ENCODE measurements around the gene FLRT2.

Gene FLRT2

DNA sequence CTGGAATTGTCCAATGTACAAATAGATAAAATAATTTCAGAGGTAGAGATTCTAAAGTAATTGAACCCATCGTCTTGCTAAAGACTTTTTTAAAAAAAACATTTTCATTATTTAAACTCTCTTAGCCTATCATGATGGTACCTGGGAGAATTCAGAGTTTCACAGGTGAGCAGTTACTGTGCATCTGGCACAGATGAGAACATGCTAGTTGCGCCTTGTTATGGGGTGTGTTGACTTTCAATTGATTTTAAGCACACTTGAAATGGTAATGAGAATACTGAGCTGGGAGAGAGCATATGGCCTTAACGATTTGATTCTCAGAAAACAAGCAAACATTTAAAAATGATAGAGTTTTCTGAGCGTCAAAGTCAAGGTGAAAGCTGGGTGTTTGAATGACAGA is 66.6 kb downstream of the FLRT2 start:
- no peak for DNase-seq (ENCODE audit: low read depth)

DNA sequence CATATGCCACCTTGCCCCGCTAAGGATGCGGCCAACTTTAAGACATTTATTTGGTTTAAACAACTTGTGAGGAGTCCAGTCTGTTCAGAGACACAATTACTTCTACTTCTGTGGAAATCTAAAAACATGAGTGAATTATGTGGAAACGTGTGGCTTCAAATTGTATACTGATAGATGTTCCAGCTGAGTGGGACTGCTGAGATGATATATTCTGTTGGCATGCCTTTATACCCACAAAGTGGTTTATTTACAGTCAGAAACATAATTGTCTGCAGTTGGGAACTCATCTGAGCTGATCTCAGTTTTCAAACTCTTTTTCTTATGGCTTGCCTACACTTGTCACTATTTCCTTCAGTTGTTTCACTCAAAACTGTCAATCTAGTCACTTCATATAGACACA is 67.8 kb downstream of the FLRT2 start:
- no peak for DNase-seq (ENCODE audit: low read depth)

DNA sequence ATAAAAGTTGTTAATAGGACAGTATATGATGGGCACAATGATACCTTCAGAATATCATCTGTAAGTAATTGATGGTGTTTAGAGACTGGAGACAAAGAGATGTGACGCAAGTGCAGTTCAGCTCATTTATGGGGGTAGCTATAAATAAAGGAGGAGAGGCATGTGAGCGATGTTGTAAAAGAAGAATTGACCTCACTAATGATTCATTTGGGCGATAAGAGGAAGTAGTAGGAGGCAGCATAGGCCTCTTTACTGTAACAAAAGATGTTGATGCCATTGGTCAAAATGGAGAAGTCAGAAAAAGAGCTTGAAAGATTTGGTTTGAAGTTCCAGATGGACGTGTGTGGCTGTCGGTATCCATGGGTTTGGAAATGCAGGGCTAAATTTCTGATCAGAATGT is 70.0 kb downstream of the FLRT2 start:
- DNase-seq (ENCODE audit: low read depth) = no peak

- no peak for DNase-seq (ENCODE audit: low read depth)
Observed at GRCh38 chr14:85601246-85601645, 71.3 kb downstream of the FLRT2 start.

- no peak for DNase-seq (ENCODE audit: low read depth)
Observed at GRCh38 chr14:85601690-85602089, 71.7 kb downstream of the FLRT2 start.

GRCh38 chr14:85602345-85602744 is 72.4 kb downstream of the FLRT2 start:
- DNase-seq (ENCODE audit: low read depth) = no peak

DNA sequence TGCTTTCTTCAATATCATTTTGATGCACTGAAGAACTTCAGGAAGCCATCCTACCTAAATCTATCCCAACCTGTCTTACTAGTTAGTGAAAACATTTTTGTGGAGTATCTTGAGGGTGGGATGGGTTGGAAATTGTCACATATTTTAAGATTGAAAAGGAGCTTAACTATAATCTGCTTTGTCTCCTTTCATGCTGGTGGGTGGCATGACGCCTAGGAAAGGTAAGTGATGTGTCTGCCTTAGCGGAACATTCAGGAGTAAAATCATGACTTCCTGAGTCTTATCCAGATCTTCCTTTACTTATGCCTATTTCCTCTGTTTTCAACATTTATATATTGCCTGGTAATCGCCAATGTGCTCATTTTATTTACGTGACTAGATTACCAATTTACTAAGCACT is 74.1 kb downstream of the FLRT2 start:
- no peak for DNase-seq (ENCODE audit: low read depth)

- no peak for DNase-seq (ENCODE audit: low read depth)
Observed at GRCh38 chr14:85604714-85605113, 74.8 kb downstream of the FLRT2 start.

GRCh38 chr14:85607651-85608081 is 77.7 kb downstream of the FLRT2 start:
- no peak for DNase-seq (ENCODE audit: low read depth)

- DNase-seq (ENCODE audit: low read depth) = no peak
Observed at GRCh38 chr14:85613496-85613895, 83.6 kb downstream of the FLRT2 start.

GRCh38 chr14:85616386-85616885 is 86.5 kb downstream of the FLRT2 start:
- no peak for DNase-seq (ENCODE audit: low read depth)

DNA sequence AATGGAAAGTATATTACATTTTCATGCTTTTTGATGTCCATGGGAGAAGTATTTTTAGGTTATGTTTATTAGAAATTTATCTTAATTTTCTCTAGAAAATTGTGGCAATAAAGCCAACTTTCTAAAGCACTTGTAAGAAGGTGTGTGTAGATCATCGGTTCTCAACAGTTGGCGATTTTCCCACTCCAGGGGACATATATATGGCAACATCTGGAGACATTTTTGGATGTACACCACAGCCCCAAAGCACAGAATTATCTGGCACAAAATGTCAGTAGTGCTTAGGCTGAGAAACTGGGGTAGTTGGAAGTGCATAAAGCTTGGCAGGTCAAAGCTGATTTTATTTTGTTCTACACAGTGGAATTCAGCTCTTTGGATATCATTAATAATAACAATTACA is 86.9 kb downstream of the FLRT2 start:
- DNase-seq (ENCODE audit: low read depth) = no peak

GRCh38 chr14:85617791-85618190 is 87.8 kb downstream of the FLRT2 start:
- no peak for DNase-seq (ENCODE audit: low read depth)

DNA sequence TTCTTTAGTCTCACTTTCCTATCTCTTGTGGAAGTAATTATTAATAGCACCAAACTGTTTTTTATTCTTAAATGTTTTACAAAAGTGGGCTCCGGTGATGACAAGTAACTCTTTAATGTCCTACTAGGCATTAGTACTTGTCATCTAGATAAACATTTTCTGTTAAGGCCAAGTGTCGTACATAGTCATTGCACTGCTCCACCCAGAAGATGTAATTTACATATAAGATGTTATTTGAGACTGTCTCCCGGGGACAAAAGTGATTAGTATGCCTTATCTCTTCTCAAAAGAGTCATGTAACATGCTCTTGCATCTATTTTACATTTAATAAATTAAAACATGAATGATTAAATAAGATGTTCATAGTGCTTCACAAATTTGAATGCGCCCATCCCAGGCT is 88.4 kb downstream of the FLRT2 start:
- no peak for DNase-seq (ENCODE audit: low read depth)

DNA sequence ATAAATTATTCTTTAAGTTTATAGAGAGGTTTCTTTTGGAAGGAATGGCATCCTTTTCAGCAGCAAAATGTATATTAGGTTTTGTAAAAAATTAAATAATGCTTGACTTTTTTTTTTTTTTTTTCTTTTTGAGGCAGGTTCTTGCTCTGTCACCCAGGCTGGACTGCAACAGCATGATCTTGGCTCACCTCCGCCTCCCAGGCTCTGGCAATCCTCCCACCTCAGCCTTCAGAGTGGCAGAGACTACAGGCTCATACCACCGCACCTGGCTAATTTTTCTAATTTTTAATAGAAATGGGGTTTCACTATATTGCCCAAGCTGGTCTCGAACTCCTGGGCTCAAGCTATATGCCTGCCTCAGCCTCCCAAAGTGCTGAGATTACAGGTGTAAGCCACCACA is 89.0 kb downstream of the FLRT2 start:
- DNase-seq (ENCODE audit: low read depth) = no peak

GRCh38 chr14:85619851-85620250 is 89.9 kb downstream of the FLRT2 start:
- no peak for DNase-seq (ENCODE audit: low read depth)

GRCh38 chr14:85620947-85621346 is 91.0 kb downstream of the FLRT2 start:
- no peak for DNase-seq (ENCODE audit: low read depth)

DNA sequence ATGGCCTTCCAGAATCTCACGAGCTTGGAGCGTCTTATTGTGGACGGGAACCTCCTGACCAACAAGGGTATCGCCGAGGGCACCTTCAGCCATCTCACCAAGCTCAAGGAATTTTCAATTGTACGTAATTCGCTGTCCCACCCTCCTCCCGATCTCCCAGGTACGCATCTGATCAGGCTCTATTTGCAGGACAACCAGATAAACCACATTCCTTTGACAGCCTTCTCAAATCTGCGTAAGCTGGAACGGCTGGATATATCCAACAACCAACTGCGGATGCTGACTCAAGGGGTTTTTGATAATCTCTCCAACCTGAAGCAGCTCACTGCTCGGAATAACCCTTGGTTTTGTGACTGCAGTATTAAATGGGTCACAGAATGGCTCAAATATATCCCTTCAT is 92.2 kb downstream of the FLRT2 start:
- DNase-seq (ENCODE audit: low read depth) = no peak

DNA sequence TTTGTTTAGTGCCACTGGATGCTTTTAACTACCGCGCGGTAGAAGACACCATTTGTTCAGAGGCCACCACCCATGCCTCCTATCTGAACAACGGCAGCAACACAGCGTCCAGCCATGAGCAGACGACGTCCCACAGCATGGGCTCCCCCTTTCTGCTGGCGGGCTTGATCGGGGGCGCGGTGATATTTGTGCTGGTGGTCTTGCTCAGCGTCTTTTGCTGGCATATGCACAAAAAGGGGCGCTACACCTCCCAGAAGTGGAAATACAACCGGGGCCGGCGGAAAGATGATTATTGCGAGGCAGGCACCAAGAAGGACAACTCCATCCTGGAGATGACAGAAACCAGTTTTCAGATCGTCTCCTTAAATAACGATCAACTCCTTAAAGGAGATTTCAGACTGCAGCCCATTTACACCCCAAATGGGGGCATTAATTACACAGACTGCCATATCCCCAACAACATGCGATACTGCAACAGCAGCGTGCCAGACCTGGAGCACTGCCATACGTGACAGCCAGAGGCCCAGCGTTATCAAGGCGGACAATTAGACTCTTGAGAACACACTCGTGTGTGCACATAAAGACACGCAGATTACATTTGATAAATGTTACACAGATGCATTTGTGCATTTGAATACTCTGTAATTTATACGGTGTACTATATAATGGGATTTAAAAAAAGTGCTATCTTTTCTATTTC is 93.2 kb downstream of the FLRT2 start:
- no peak for DNase-seq (ENCODE audit: low read depth)

GRCh38 chr14:85625925-85626585 is 96.1 kb downstream of the FLRT2 start:
- no peak for DNase-seq (ENCODE audit: low read depth)

DNA sequence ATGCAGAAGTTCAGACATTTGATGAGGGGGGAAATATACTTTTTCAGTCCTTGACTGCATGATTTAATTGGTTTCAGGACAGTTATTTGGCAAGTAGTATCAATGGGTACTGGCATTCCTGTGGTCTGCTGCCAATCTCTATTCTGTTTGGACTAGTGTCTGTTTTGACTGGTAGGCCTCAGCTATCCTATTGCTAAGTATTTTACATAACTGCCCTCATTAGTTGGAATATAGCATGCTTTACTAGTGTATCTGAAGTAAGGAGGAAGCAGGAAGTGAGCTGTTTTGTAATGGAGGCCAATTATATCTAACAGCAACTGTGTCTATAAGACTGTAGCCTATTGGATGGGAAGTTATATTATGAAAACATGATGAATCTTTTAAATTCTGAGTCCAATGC is 104.3 kb downstream of the FLRT2 start:
- no peak for DNase-seq (ENCODE audit: low read depth)

GRCh38 chr14:85644211-85644610 is 114.3 kb downstream of the FLRT2 start:
- no peak for DNase-seq (ENCODE audit: low read depth)

GRCh38 chr14:85653029-85653428 is 123.1 kb downstream of the FLRT2 start:
- no peak for DNase-seq (ENCODE audit: low read depth)

All from HS-27A (cell line).